Measurements from ENCODE around the gene ATL3. TPM values are rescaled to one million over a fixed set of nuclear protein-coding genes. Genes with fewer than 3 reads are reported as not detected.

ATL3 gene
- total and polyA plus RNA-seq, 2 of the 4 experiments (the other 2 are of a cell fraction), result 19.9 to 131 TPM

- no peak for TF ChIP-seq MXI1 (IDR thresholded peaks at IDR 0.05; ENCODE audit: borderline replicate concordance, low read depth, low read length)
- TF ChIP-seq BHLHE40 (IDR thresholded peaks at IDR 0.05; ENCODE audit: low read depth, low read length), result no peak
- no peak for TF ChIP-seq NFE2L2 (IDR thresholded peaks at IDR 0.05; ENCODE audit: low read depth, low read length)
- TF ChIP-seq CEBPB (IDR thresholded peaks at IDR 0.05; ENCODE audit: low read depth, low read length), result no peak
- TF ChIP-seq CHD1 (IDR thresholded peaks at IDR 0.05; ENCODE audit: low read depth, low read length), result no peak
- no peak for TF ChIP-seq ELK1 (IDR thresholded peaks at IDR 0.05; ENCODE audit: borderline replicate concordance, low read depth, low read length)
- TF ChIP-seq, protein P1, sequence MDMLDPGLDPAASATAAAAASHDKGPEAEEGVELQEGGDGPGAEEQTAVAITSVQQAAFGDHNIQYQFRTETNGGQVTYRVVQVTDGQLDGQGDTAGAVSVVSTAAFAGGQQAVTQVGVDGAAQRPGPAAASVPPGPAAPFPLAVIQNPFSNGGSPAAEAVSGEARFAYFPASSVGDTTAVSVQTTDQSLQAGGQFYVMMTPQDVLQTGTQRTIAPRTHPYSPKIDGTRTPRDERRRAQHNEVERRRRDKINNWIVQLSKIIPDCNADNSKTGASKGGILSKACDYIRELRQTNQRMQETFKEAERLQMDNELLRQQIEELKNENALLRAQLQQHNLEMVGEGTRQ (IDR thresholded peaks at IDR 0.05; ENCODE audit: low read depth, low read length), result no peak
- TF ChIP-seq MAFK (IDR thresholded peaks at IDR 0.05; ENCODE audit: low read depth, low read length), result no peak
- Histone ChIP-seq H4K20me1 (ENCODE audit: insufficient read depth, low read length) (peaks cover 11% of the 10 kb centered on the region; the same call in 1 of the 2 replicates), H2BK15ac (ENCODE audit: low read depth, low read length) (no peak overlapping the region), H3K4ac (ENCODE audit: low read depth, low read length) (no peak overlapping the region), H3K23ac (ENCODE audit: low read depth, low read length) (no peak overlapping the region), H3K18ac (ENCODE audit: low read depth, low read length) (no peak overlapping the region), H3K4me1 (ENCODE audit: control insufficient read depth, insufficient read depth, low read length) (no peaks in the 10 kb centered on the region), H3K36me3 (ENCODE audit: control insufficient read depth, insufficient read depth, low read length) (no peaks in the 10 kb centered on the region), H3K27me3 (ENCODE audit: control insufficient read depth, insufficient read depth, low read length) (no peaks in the 10 kb centered on the region), H2AFZ (replicated peaks; ENCODE audit: low read length, poor library complexity) (no peak overlapping the region), H3K14ac (replicated peaks; ENCODE audit: low read depth, low read length) (no peak overlapping the region), H2BK20ac (ENCODE audit: low read depth, low read length) (no peak overlapping the region), H3K27ac (ENCODE audit: insufficient read depth, low read length) (no peak overlapping the region), H3K56ac (ENCODE audit: extremely low read depth, insufficient read depth, low read length) (no peak overlapping the region), H3K4me3 (ENCODE audit: insufficient read depth, low read depth, low read length) (no peak overlapping the region), H4K5ac (ENCODE audit: low read depth, low read length) (no peak overlapping the region), H3K4me2 (ENCODE audit: low read depth, low read length) (no peak overlapping the region), H3K9me3 (ENCODE audit: control insufficient read depth, insufficient read depth, low read length) (no peaks in the 10 kb centered on the region), H2AK9ac (replicated peaks; ENCODE audit: low read depth, low read length, poor library complexity) (no peak overlapping the region), H4K8ac (ENCODE audit: low read depth in 2 of 2, low read length in 2 of 2) (no peak overlapping the region), H2BK5ac (ENCODE audit: low read depth, low read length, poor library complexity, severe bottlenecking) (no peak overlapping the region), H3K9ac (ENCODE audit: low read depth, low read length) (no peak overlapping the region), H4K91ac (ENCODE audit: insufficient read depth, low read depth, low read length) (no peak overlapping the region), H2AK5ac (ENCODE audit: low read depth, low read length) (no peak overlapping the region), H2BK120ac (ENCODE audit: low read depth, low read length) (no peak overlapping the region), H3K79me1 (ENCODE audit: low read depth in 1 of 2, low read length in 2 of 2) (peaks cover 26 to 52% of the 10 kb centered on the region in 2 experiments), H3K9me1 (ENCODE audit: insufficient read depth, low read length) (peaks cover 3% of the 10 kb centered on the region)
- dilution Hi-C loops (cut with HindIII; ENCODE audit: low sequenced_read_pairs, unreplicated experiment), result no loop called here
- ChIA-PET POLR2A (ENCODE audit: unreplicated experiment) (interaction anchor here (0.6 kb wide), 1 partner anchor 17 kb away, joined by 3 read pairs; no protein-coding TSS in a partner anchor), CTCF (no interaction called here)
- in situ Hi-C loops (cut with MboI; ENCODE audit: low sequenced_read_pairs), result no loop called here
- DNase-seq, result no peak
- BruUV-seq (replicated peaks), result no TSS peak
- no peak for ATAC-seq (ENCODE audit: low read depth)
- WGBS, 2 experiments (ENCODE audit: extremely low coverage in 2 of 2, insufficient read length in 1 of 2), result 29% methylated on average over 1 of the region's 11 CpGs; no CpG with 5 or more reads in 1 of the 2 experiments
- intact Hi-C loops (cut with micrococcal nuclease), result no loop called here
These were observed 28.0 kb upstream of the ATL3 start for GRCh38 chr11:63698976-63699733.
